ENCODE data around the gene TMCO6. TPM values are rescaled to one million over a fixed set of nuclear protein-coding genes. Genes with fewer than 3 reads are reported as not detected.

Gene TMCO6
- total RNA-seq, 1 donor from 2014 or later, result 25.2 TPM

DNA sequence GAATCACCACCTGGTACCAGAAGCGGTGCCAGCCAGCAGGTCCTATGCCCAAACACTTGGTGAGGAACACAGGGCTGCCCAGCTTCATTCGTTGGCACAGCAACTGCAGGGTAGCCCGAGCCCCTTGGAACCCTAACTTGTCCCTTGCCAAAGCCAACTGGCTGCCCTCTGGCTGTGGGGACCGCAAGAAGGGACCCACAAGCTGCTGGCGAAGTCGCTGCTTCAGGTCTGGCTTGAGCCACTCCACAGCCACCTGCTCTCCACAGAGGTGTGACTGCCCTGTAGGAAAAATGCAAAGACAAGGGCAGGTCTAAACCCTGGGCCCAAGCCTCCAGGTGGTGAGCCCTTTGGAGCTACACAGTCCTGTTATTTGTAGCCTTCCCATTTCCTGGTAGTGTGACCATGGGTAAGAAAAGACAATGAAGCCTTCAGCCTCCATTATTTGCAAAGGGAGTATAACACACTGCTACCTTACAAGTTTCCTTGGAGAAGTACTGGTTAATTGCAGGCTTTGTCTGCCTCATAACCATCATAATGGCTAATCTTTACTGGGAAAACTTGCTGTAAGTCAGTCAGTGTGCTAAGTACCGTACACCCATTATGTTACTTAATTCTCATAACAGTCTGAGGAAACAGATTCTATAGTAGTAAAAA is 32.3 kb downstream of the TMCO6 start:
- H3K4me1 Mint-ChIP-seq, result peaks cover 9% of the 10 kb centered on the region
- no peak overlapping the region for H3K27ac Mint-ChIP-seq (ENCODE audit: unreplicated experiment)
- TF ChIP-seq, protein P1, sequence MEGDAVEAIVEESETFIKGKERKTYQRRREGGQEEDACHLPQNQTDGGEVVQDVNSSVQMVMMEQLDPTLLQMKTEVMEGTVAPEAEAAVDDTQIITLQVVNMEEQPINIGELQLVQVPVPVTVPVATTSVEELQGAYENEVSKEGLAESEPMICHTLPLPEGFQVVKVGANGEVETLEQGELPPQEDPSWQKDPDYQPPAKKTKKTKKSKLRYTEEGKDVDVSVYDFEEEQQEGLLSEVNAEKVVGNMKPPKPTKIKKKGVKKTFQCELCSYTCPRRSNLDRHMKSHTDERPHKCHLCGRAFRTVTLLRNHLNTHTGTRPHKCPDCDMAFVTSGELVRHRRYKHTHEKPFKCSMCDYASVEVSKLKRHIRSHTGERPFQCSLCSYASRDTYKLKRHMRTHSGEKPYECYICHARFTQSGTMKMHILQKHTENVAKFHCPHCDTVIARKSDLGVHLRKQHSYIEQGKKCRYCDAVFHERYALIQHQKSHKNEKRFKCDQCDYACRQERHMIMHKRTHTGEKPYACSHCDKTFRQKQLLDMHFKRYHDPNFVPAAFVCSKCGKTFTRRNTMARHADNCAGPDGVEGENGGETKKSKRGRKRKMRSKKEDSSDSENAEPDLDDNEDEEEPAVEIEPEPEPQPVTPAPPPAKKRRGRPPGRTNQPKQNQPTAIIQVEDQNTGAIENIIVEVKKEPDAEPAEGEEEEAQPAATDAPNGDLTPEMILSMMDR (conservative IDR thresholded peaks at IDR 0.05), result no peak
- DNase-seq (ENCODE audit: low read depth, low spot score), result no peak
- peaks cover 20% of the 10 kb centered on the region for H3K36me3 Mint-ChIP-seq (ENCODE audit: low read depth)
- no peak overlapping the region for H3K4me3 Mint-ChIP-seq
- H3K27me3 Mint-ChIP-seq (ENCODE audit: low read depth), result no peaks in the 10 kb centered on the region
- no peaks in the 10 kb centered on the region for H3K9me3 Mint-ChIP-seq

DNA sequence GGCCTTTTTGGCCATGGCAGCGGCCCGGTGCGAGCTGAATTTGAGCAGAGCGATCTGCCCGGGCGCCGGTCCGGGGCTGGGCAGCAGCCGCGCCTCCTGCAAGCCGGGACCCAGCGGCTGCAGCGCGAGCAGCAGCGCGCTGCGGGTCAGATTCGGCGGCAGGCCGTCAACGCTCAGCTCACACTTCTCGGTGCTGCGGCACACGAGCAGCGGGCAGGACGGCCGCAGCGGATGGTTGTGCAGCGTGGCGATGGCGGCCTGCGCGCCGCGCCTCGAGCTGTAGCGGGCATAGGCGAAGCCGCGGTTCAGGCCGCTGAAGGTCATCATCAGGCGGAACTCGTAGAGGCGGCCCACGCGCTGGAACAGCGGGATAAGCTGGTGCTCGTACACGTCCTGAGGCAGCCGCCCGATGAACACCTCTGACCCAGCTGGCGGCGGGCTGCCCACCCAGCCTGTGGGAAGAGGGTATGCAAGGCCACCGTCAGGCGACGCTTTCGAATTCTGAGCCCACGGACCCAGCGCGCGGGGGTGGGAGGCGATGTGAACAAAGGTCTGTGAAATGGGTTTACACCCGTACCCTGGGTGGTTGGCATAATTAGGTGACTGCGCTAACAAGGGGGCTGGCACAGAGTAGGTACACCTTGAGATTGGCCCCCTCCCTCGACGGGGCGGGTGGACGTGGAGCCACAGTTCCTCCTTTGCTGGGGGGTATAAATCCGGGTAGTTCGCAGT is 33.4 kb downstream of the TMCO6 start:
- TF ChIP-seq, protein P1 (conservative IDR thresholded peaks at IDR 0.05), result no peak
- Mint-ChIP-seq H3K36me3 (ENCODE audit: low read depth) (peaks cover 18% of the 10 kb centered on the region), H3K27ac (ENCODE audit: unreplicated experiment) (no peak overlapping the region), H3K9me3 (no peaks in the 10 kb centered on the region), H3K4me3 (no peak overlapping the region), H3K4me1 (peaks cover 2% of the 10 kb centered on the region), H3K27me3 (ENCODE audit: low read depth) (no peaks in the 10 kb centered on the region)
- no peak for DNase-seq (ENCODE audit: low read depth, low spot score)

DNA sequence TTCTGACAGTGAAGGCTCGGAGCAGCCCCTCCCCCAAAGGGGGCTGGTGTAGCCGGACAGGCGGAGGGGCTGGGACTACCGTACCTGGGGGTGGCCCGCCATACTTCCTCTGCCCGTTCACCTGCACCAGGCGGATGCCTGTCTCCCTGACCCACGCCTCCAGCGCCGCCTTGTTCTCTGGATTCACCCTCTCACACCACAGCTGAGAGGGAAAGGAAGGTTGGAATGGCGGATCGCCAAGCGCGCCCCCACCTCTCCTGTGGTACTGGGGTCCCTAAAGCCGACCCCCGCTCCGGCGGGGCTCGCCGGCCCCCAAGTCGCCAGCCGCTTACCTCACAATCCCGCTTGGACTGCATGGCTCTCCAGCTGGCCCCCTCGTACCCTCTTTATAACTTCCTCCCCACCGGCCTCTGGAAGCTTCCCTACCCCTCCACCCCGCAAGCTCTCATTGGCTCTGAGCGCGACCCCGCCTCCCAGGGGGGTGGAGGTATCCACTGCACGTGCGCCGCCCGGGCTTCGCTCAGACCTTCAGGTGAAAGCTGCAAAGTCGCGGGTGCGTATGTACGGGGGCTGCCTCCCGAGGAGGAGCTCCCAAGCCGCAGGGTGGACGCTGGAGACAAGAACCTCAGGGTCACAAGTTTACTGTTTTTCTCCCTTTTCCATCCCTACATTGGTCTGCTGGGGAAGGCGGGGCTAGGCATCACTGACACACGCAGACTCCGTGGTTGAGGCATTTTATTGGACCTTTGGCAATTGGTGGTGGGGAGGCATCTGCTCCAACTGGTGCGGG is 34.1 kb downstream of the TMCO6 start, which contains the start of gene DND1:
TSS of gene DND1 (minus strand) at position 390 of the 790 bp plus-strand sequence. CDS start at position 356, 34 bp downstream.
- TF ChIP-seq, protein P1 (conservative IDR thresholded peaks at IDR 0.05), result no peak
- no peak for DNase-seq (ENCODE audit: low read depth, low spot score)
- H3K27ac Mint-ChIP-seq (ENCODE audit: unreplicated experiment), result peak within 1 kb of the TSS; percentile 30
- no peaks in the 10 kb centered on the region for H3K4me1 Mint-ChIP-seq
- H3K9me3 Mint-ChIP-seq, result no peaks in the 10 kb centered on the region
- peaks cover 17% of the 10 kb centered on the region for H3K36me3 Mint-ChIP-seq (ENCODE audit: low read depth)
- H3K27me3 Mint-ChIP-seq (ENCODE audit: low read depth), result no peaks in the 10 kb centered on the region
- peak within 1 kb of the TSS; percentile 54 for H3K4me3 Mint-ChIP-seq

DNA sequence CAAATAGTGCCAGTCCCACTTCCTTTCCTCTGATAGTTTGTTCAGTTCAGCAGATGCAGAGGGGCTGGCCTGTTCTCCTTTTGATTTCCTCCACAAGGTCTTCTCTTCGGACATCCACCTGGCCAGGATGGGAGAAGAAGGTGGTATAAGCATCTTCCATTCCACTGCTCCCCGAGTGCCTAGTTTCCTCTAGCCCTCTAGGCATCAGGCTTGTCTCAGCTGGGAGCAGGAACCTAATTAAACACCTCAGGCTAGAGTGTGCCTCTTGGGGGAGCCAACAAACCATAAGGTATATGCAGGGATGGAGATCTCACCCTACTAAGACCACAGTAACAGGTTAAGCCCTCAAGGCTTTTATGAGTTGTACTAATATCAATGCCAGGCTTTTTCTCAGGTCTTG is 35.0 kb downstream of the TMCO6 start:
- no peaks in the 10 kb centered on the region for H3K27me3 Mint-ChIP-seq (ENCODE audit: low read depth)

DNA sequence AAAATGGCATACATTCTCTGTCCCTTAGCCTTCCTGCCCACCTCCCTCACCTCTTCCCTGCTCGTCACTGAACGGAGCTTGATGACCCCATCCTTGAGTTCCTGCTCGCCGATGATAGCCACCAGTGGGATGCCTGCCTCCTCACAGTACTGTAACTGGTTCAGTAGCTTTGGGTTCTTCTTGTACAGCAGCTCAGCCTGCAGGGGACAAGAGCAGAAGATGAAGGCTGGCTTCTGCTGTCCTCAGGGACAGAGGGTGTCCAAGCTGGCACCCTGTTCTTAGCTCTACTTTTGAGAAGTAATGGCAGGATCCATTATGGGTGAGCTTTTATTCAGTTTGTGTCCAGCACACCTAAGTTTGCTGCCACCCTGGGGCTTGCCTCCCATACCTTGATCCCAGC is 35.4 kb downstream of the TMCO6 start:
- no peak overlapping the region for H3K4me3 Mint-ChIP-seq
- H3K36me3 Mint-ChIP-seq (ENCODE audit: low read depth), result peaks cover 17% of the 10 kb centered on the region
- H3K4me1 Mint-ChIP-seq, result no peaks in the 10 kb centered on the region
- no peaks in the 10 kb centered on the region for H3K27me3 Mint-ChIP-seq (ENCODE audit: low read depth)
- no peak overlapping the region for H3K27ac Mint-ChIP-seq (ENCODE audit: unreplicated experiment)
- DNase-seq (ENCODE audit: low read depth, low spot score), result no peak
- TF ChIP-seq, protein P1 (conservative IDR thresholded peaks at IDR 0.05), result no peak
- no peaks in the 10 kb centered on the region for H3K9me3 Mint-ChIP-seq

More for the DNA sequence above, 35.0 kb downstream of the TMCO6 start:
- H3K4me1 Mint-ChIP-seq, result no peaks in the 10 kb centered on the region
- H3K27ac Mint-ChIP-seq (ENCODE audit: unreplicated experiment), result peak overlapping the region; percentile 30
- TF ChIP-seq, protein P1 (conservative IDR thresholded peaks at IDR 0.05), result no peak
- H3K36me3 Mint-ChIP-seq (ENCODE audit: low read depth), result peaks cover 17% of the 10 kb centered on the region
- peak overlapping the region; percentile 54 for H3K4me3 Mint-ChIP-seq
- no peak for DNase-seq (ENCODE audit: low read depth, low spot score)
- H3K9me3 Mint-ChIP-seq, result no peaks in the 10 kb centered on the region

Measured in neural crest cell (in vitro differentiated cells).